ENCODE results near the gene MDP1.

Gene MDP1

DNA sequence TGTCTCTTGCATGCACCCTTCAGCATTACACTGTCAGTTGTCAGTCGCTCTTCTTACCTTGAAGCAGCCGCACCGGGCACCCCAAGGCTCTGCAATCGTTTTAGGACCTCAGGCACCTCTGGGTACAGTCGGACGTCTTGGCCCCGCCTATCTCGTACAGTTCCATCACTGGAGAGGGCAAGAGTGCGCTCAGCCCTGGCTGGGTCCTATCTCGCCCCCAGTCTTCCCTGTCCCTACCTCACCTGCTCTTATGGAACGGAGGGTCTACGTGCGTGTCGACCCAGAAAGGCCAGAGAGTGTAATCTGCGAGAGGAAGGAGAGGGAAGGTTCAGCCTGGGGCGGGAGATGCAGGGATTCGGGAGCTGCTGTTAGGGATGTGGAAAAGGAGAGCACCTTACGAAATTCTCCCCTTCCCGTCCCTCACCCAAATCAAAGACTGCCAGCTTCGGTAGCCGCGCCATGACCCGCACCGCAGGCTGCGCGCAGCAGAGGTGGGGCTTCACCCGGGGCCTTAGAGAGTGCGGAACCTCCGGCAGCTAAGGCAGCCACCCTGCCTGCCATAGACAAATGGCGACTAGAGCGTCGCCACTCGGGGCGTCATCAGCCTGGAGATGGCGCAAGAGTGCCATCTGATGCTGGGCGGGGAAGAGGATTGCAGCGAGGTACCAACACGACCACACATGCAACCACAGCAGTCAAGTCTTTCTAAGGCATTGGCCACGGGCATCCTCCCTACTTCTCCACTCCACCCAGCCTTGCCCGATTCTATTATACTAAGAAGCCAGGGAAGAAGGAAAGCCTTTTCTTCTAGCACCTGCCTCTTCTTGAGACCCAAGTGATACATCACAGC lies at the start of gene MDP1:
Gene MDP1 (minus strand): TSS at position 572 of the 850 bp plus-strand sequence. CDS start 111 bp downstream, at position 461.
- peak; percentile 16 for FAIRE-seq
- peak; percentile 77 for DNase-seq (ENCODE audit: insufficient read length, low spot score)

DNA sequence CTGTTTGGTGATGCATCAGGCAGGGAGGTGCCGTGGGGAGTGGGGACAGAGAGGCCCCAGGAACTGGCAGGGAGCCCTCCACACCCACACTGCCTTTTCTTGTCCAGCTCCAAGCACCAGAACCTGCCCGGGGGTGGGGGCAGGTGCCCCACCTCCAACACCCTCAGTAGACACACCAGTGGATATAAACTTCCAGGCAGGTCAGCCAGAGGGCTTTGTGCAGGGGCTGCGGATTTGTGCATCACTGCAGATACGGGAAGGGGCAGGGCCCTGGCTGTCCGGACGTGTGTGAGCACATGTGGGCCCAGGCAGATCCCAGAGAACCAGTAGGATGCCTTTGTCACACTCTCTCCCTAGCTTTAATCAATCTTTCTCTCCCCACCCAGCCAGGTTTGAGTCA lies 48.4 kb upstream of the MDP1 start:
- no peak for FAIRE-seq

GRCh38 chr14:24263848-24264247 lies 48.0 kb upstream of the MDP1 start:
- no peak for FAIRE-seq
- DNase-seq (ENCODE audit: insufficient read length, low spot score), result no peak

More for the DNA sequence above, 48.4 kb upstream of the MDP1 start:
- DNase-seq (ENCODE audit: insufficient read length, low spot score), result no peak

GRCh38 chr14:24262821-24263733 lies 47.2 kb upstream of the MDP1 start, which contains the start of gene TGM1:
Gene TGM1, minus strand, starts transcription at chr14:24263177. Its CDS starts 825 bp downstream, at chr14:24262352.
- DNase-seq (ENCODE audit: insufficient read length, low spot score) (no peak), FAIRE-seq (no peak)

DNA sequence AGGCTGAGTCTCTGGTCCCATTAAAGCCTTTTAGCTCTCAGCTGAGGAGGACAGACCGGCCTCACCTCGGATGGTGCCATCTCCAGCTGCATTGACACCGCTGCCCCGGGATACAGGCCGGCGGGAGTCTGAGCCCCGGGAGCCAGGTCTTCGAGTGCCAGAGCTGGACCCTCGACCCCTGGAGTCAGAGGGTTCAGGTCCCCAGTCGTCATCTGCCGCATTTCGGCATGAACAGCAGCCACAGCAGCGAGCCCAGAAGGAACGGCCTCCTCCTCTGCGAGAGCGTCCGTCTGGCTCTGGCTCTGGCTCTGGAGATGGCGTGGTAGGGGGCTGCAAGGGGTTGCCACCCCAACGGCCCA lies 46.1 kb upstream of the MDP1 start:
- FAIRE-seq (no peak), DNase-seq (ENCODE audit: insufficient read length, low spot score) (no peak)

- FAIRE-seq (no peak), DNase-seq (ENCODE audit: insufficient read length, low spot score) (no peak)
Measured at GRCh38 chr14:24261256-24261968, 45.5 kb upstream of the MDP1 start.

GRCh38 chr14:24260780-24261157 lies 44.9 kb upstream of the MDP1 start:
- no peak for DNase-seq (ENCODE audit: insufficient read length, low spot score)
- FAIRE-seq, result no peak

DNA sequence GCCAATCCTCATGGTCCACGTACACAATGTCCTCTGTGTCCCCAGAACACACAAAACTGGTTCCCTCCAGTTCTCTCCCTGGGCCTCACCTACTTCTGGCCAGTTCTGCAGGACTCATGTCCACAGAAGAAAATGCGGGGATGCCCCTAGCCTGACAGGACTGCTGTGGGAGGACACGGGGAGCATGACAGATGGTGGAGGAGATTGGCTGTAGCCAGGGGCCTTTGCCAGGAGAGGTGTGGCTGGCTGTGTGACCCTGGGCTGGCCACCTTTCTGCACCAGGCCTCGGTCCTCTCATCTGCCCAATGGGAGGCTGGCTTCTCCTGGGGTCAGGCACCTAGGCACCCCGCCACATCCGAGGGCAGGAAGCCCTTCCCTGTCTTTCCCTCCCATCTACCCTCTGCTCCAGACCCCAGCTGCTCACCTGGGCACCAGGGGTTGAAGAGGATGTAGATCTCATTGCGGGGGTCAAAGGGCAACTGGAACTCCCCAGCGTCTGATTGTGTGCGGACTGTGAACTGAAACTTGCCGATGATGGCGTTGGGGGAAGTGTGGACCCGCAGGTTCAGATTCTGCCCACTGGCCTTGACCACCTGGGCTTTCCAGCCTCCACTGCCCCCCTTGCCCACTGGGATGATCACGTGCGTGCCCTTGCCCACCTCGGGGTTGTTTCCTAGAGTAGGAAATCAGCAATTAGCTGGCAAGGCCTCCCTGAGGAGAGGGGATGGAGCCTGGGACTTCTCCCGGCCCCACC lies 44.3 kb upstream of the MDP1 start:
- no peak for FAIRE-seq
- no peak for DNase-seq (ENCODE audit: insufficient read length, low spot score)

GRCh38 chr14:24259282-24260025 lies 43.6 kb upstream of the MDP1 start:
- FAIRE-seq, result no peak
- peak; percentile 19 for DNase-seq (ENCODE audit: insufficient read length, low spot score)

DNA sequence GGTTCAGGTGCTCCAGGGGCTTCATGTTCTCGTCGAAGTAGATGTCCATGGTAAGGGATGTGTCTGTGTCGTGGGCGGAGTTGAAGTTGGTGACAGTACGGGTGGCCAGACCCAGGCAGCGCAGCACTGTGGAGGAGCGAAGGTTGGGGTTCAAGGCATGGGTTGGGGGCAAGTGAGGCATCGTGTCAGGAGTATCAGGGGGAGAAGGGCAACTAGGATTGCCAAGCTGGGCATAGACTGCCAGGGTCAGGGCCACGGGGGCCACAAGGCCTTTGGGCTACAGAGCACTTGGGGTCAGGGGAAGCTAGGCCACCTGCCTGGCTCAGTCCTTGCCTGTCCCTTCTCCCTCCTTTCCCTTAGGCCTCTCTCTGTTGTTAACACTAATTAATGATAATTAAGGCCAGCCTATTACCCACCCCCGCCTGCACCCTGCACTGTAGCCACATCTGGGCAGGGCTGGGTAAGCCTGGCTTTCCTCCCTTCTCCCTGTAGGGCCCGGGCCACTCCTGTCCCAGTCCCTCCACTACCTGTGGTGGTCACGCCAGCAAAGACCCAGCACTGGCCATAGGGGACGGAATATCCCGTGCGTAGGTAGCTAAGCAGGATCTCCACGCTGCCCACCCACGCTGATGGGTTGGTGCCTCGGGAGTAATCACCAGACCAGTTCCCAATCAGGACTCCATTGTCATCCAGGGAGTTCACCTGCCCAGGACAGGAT lies 42.8 kb upstream of the MDP1 start:
- no peak for DNase-seq (ENCODE audit: insufficient read length, low spot score)
- FAIRE-seq, result no peak

DNA sequence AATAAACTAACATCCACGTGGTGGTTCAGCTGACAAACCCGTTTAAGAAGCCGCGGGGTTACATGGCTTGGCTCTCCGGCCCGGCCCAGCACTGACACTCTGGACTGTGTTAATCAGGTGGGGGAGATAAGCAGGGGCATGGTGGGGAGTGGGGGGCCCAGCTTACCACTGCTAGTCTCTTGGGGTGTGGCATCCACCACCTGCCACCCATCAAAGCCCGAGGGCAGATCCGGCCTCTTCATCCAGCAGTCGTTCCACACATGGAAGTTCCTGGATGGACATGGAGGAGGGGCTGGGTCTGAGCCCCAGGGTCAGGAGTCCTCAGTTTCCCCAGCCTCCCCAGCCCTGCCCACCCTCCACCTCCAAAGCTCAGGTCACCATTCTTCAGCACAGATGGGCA lies 42.3 kb upstream of the MDP1 start:
- DNase-seq (ENCODE audit: insufficient read length, low spot score), result no peak
- no peak for FAIRE-seq

GRCh38 chr14:24256960-24257359 lies 41.1 kb upstream of the MDP1 start:
- no peak for FAIRE-seq
- no peak for DNase-seq (ENCODE audit: insufficient read length, low spot score)

- FAIRE-seq (no peak), DNase-seq (ENCODE audit: insufficient read length, low spot score) (no peak)
Measured at GRCh38 chr14:24255931-24256711, 40.3 kb upstream of the MDP1 start.

DNA sequence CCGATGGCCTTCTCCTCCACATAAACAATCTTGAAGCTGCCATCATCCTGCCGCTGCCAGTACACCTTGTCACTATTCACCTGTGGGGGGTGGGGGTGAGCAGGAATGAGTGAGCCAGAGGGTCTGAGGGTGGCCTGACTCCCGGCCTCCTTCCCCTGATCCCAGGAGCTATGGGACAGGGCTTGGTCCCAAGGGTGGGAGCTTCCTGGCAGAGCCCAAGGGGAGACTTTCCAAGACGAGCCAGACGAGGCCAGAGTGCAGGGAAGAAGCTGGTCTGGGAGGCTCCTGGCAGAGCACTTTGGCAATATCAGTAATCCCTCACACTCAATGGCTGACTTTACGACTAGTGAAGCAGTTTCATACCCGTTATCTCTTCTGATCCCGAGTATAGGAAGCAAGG lies 39.6 kb upstream of the MDP1 start:
- no peak for FAIRE-seq
- no peak for DNase-seq (ENCODE audit: insufficient read length, low spot score)

- FAIRE-seq (no peak), DNase-seq (ENCODE audit: insufficient read length, low spot score) (no peak)
Measured at GRCh38 chr14:24254630-24255392, 38.9 kb upstream of the MDP1 start.

GRCh38 chr14:24253936-24254335 lies 38.1 kb upstream of the MDP1 start:
- no peak for FAIRE-seq

More at GRCh38 chr14:24253936-24254335, 38.1 kb upstream of the MDP1 start:
- no peak for DNase-seq (ENCODE audit: insufficient read length, low spot score)

Data from HTR-8/SVneo (cell line).